T-helper 1 cell treated with Interleukin-12 subunit alpha and Interleukin-12 subunit beta and Interleukin-4 antibody, amounts not matched to agents 30 ng/mL and 1 ng/mL, for 36 hours (primary cell): Measurements from ENCODE around the gene STX18. TPM values are rescaled to one million over a fixed set of nuclear protein-coding genes. Genes with fewer than 3 reads are reported as not detected.

Source experiments
- intact Hi-C: fragments of 100-400 bp; cut with micrococcal nuclease; formaldehyde crosslinking; loops from one replicate; pipeline ENCODE4 v1.15.1; 2024
- total RNA-seq: library from RNA; stranded (reverse); gene quantifications from 2 replicates; pipeline ENCODE4 v1.2.3, GENCODE V29; 2022

STX18 gene
- total RNA-seq, 1 donor from 2014 or later: 20.7 TPM

GRCh38 chr4:4446434-4446833 is 95.4 kb downstream of the STX18 start:
- intact Hi-C loops: no loop called here

DNA sequence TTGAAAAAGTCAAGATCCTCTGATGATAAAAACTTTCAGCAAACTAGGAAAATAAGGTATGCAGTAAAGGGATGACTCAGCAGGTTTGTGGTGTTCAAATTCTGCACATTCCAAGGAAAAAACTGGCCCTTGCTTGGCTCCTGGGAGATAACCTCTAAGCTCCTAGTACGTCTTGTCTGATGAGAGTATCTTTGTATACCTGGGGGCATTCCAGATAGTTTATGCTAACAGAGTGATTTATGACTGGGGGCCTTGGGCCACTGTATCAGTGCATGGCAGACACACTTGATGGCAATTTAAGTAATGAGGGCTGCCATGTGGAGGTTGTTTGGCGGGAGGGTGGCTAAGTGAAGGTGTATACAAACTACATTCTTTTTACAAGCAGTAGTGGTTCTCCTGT is 98.0 kb downstream of the STX18 start:
- intact Hi-C loops: no loop called here

DNA sequence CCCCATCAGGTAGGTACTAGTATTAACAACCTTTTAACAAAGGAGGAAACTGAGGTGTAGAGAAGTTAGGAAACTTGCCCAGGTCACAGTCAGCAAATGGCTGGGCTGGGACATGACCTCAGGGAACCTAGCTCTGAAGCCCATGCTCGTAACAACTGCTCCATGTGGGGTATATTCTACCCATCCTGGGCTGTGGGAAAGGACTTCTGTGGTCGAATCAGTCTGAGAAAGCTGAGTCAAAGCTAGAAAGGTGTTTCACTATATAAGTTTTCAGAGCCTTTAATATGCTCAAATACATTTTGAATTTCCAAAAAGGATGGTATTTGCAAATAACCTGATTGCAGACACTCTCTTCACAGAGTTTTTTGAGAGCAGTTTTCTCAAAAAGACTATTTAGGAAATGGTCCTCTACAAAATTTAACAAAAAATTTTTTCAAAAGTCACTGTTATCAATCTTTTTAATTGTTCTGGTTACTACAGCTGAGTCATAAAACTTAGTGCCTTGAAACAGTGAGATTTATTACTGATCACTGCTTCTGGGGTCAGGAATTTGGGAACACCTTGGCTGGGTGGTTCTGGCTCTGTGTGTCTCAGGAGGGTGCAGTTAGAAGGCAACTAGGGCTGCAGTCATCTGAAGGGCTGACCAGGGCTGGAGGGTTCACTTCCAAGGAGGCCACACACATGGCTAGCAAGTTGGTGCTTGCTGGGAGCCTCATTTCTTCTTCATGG is 101.4 kb downstream of the STX18 start:
- intact Hi-C loops: no loop called here

DNA sequence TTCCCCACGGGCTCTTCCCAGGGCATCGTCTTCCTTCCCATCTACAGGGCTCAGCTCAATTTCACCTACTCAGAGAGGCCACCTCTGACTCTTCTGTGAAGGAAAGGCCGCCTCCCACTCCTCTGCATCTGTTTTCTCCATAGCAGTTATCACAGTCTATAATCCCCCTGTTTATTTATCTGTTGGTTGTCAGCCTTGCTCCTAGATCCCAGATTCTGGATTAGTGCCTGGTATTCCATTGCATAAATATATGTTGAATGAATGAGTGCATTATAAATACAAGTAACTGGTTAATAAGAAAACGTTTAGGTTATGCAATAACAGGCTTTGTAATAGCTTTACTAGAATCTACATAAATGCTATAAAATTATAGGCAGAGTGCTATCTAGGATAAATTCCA is 102.1 kb downstream of the STX18 start:
- intact Hi-C loops: no loop called here

DNA sequence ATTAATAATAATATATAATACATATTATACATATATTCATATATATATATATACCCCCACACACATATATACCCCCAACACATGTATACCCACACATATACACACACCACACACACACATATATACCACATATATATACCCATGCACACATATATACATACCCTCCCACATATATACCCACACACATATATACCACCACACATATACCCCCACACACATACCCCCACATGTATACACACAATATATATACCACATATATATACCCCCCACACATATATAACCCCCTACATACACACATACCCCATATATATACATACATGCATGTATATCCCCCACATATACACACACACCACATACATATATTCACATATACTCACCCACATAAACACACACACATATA is 103.0 kb downstream of the STX18 start:
- intact Hi-C loops: no loop called here

DNA sequence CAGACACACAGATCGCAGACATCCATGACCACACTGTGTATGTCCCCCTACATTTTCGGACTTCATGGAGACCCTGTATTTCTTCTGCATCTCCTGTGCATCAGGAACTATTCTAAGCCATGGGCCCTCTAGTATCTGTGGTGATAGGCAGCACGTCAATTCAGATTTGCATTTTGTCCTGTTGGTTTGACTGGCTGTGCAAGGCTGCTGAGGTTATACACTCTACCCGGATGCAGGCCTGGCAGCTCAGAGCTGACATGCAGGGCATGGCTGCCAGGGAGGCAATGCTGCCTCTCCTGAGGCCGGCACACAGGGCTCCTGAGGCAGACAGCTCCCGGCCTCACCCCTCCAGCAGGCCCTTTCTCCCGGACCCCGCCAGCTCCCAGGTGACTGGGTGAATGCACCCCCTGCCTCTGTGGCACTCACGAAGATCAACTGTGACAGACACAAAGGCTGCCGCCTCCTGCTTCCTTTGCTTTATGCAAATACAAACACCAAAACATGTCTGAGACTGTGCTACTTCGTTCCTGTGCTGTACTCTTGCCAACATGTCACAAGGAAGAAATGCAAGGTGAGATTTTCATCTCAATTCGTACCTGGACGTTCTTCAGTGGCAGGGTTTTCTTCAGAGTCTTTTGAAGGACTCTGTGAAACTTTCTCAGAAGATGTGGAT is 103.9 kb downstream of the STX18 start:
- intact Hi-C loops: no loop called here

GRCh38 chr4:4436244-4436823 is 105.5 kb downstream of the STX18 start:
- intact Hi-C loops: no loop called here

DNA sequence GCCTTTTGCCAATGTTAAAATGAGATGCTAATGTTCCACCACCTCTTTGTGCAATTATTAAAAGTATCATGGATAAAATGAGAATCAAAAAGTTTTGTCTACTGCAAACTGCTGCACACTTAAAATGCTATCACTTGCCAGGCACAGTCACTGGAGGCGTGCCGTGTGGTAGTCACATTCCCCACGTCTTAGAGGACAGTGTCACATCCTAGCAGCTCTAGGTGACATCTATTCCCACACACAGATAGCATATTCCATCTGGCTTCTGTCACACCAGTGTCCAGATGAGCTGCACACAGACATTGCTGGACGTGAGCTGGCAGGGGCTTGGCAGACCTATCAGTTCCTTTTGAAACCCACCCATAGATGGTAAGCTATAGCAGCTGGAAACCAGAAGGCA is 107.9 kb downstream of the STX18 start:
- intact Hi-C loops: no loop called here

- intact Hi-C loops: no loop called here
Measured at GRCh38 chr4:4432341-4433125, 109.3 kb downstream of the STX18 start.

DNA sequence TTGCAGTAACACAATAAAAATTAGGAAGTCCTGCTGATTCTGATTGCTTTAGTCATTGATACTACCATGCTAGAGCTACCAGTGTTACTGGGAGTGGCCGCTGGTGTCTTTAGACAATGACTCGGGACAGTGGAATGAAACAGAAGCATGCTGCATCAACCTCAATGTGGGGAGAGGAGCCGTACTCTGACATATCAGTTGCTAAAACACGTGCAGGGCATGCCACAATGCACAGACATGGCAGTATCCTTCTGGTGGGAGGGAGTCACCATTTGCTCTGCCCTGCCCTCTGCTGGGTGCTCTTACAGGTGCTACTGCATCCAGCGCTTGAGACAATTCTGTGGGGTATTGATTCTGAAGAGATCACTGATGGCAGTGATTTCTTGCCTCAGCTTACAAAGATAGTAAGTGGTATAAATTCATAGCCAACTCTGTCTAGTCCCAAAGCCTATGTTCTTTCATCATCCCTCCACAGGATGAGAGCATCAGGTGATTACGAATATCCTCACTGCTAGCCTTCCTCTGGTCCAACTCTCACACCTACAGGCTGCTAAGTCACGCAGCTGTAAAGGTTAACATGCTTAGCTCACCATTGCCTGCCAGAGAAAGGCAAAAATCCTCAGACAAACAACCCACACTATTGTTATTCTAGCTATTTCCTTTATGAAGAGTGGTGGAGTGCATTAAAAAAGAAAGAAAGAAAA is 111.2 kb downstream of the STX18 start:
- intact Hi-C loops: loop anchor here (1.0 kb wide), 2 partner anchors 170 to 178 kb away; no protein-coding TSS in a partner anchor

DNA sequence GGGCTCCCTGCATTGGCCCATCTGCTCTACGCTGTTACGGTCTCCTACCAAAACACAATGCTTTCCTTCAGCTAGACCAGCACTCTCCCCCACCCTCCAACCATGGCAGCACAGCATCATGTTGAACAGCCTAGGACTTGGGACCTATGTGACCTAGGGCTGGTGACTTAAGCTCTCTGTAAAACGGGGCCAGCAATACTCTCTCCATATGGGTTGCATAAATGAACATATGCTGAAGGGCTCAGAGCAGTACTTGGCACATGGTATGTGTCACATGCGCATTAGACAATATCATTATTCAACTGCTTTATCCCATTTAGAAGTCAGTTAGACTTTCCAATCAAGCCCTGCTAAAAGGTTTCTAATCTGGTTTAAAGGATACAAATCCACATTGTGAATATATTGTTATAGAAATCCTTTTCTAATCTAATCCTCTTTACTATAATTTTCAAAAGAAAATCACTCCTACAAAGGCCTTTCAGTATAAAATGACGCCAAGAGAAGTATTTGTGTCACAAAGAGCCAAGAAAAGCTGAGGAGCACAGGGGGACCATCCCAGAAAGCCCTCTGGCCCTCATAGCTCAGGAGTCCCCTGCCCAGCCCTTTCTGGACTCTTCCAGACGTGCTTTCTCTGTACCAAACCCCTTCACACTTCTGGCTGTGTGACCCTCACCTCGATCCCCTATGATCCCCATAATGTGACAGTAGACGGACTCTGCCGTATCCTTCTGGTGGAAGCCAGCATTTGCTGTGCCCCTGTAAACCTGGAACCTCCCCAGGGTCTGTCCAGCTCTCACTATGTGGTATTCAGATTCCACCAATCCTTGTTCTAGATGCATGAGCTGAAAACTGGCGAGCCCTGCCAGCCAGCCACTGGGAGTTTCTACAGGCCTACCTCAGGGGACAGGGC is 112.6 kb downstream of the STX18 start:
- intact Hi-C loops: no loop called here

DNA sequence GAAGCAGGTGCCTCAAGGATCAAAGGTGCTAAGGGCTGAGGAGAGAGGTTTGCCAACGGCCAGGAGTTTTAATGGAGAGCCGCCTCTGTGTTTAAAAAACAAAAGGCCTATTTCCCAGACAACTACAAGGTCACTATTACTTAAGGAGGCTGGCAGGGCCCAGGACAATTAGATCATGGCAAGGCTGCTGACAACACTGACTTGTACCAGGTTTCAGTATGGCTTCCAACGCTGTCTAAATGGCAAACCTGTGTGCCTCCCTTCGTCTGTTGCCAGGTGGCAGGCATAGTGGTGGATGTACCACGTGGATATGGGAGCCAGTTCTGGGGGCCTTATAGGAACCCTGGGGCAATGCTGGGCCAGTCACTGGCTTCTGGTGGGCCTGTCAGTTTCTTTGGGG is 114.0 kb downstream of the STX18 start:
- intact Hi-C loops: no loop called here

DNA sequence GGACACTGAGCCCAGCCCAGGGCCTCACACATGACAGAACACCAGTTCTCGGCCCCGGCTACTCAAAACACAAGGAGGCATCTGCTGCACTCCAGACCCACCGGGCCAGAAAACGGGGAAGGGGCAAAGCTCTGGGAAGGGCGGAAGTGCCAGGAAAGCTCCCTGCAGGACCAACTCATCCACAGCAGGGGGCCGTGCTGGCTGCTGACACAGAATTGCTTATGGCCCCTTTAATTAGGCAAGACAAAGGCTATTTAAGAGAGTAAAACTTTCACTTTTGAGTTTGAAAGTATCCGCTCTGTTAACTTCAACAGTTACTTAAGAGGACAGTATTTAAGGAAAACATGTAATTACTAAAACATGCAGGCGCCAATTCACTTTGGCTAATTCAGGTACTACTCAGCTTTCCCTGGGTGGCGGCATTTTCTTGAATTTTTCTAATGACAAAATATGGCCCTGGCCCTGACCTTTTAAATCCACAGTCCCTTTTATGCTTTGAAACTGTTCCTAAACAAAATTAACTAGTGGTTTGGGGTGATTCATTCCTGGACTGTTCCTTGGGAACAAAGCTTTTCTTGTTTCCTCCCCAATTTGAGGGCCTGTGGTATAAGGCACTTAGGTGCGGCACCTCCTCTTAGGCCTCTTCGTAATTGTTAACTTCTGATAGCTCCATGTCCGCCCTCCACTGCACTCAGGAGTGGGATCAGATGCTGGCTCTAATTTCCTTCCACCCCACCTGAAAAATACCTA is 114.6 kb downstream of the STX18 start:
- intact Hi-C loops: no loop called here

DNA sequence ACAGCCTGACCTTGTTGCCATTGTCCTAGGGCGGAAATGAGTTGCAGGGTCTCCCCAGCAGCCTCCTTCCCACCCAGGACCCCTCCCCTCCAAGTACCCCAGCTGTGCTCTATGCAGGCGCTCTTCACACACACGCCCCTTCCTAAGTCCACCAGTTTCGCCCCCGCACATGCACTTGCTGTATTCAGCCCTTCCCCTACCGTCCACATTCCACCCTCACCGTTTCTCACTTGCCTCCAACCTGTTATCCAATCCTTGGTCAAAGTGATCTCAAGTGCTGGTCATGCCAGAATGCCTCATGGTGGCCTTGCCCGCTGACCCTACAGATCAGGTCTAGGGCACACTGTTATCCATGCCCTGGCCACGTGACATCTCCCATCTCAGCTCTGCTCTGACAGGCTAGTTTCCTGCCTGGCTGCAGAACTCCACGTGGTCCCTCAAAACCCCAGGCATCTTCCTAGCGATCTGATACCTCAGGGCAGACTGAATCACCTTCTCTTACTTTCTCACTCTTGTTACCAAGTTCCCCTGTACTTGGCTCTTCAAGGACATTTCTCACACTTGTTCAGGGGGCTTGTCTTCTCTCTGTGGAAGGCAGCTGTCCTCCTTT is 115.2 kb downstream of the STX18 start:
- intact Hi-C loops: no loop called here

- intact Hi-C loops: no loop called here
Measured at GRCh38 chr4:4425696-4426095, 116.2 kb downstream of the STX18 start.

DNA sequence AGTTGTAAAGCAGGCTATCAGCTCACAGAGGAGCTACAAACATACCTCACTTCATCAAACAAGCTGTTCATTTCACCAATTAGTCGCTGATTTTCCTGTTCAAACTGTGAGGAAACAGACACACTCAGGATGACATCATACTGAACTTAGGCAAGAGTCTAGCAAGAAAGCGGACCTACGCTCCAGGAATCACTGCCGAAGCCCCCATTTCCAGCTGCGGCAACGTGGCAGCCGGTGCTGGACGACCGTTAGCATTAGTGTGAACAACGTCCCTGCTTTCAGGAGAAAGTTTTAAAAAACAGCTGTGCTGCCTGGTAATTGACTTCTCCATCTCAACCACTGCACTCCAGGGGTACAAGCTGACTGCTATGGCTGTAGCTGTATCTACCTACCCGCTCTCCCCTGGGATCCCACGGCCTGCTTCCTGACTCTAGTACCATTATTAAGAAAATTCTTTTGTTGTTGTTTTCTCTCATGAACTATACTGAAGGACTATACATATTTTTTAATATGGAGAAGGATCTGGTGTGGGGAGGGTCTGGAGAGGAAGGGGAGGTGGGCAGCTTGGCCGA is 116.6 kb downstream of the STX18 start:
- intact Hi-C loops: no loop called here

DNA sequence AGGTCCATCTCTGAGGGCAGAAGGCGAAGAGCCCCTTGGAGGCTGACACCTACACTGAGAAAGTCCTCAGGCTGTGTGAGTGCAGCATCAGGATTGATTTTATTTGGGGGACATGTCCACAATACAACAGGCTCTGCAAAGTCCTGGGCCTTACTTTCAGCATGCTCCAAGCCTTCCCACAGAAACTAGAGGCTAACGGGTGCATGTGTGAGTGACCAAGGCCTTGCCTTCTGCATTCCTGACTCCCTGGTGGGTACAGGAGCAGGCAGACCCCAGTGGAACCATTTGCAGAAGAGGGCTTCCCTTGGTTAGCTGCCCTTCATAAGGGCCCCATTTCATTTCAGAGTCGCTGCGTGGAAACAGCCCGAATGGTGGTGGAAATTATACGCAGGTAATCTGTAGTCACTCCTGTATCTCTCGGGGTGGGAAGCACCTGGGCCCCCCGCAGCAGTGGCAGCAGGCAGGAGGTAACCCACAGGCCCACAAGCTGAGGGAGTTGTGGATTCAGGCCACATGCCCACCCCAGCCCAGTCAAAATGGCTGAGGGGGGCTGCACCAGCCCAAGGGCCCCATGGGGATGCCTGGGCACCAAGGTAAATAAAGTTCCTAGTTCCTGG is 117.2 kb downstream of the STX18 start:
- intact Hi-C loops: no loop called here
